ENCODE results near the gene MEGF10.

The MEGF10 gene

DNA sequence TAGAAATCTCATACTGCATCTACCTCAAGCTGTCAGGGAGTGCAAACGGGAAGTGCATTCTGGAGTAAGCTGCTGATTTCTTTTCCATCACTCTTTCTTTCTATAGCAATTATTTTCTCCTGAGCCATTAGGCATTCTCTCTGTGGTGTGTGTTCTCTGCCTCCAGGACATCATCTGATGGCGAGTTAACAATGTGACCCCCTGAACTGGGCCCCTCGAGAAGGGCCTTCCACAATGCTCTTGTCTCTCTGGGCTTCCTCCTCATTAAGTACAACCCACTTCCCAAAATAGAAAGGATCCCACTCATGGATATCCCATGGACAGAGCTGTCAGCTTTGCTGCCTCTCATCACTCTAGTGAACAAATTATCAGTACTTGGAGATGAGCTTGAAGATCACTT, 130.2 kb downstream of the MEGF10 start:
- TF ChIP-seq NFIC (IDR thresholded peaks at IDR 0.05) = no peak

DNA sequence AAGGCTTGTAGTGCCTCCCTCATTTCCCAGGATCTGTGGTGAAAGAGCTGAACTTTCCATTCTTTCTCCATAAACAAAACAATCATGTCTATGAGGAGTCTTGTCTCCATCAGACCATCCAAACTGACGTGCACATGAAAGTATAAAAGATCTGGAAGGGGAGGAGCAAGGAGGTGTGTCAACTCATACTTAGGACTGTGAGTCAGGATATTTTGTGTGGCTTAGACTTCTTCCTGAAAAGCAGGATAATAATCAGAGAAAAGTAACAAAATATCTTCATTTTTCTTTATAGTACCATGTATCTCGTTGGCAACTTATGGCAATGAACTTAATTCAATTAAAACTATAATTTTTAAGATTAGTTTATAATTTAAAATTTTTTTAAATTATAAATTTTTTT, 130.9 kb downstream of the MEGF10 start:
- TF ChIP-seq FOXM1 (IDR thresholded peaks at IDR 0.05; ENCODE audit: borderline replicate concordance, low read depth) (no peak), EGR1 (IDR thresholded peaks at IDR 0.05) (no peak), TAF1 (IDR thresholded peaks at IDR 0.05; ENCODE audit: low read depth) (no peak), TEAD4 (IDR thresholded peaks at IDR 0.05) (no peak), ZBTB7A (IDR thresholded peaks at IDR 0.05; ENCODE audit: low read depth) (no peak), RAD21 (IDR thresholded peaks at IDR 0.05; ENCODE audit: low read depth) (no peak), YY1 (IDR thresholded peaks at IDR 0.05; ENCODE audit: low read depth) (no peak), CEBPB (IDR thresholded peaks at IDR 0.05) (no peak)
- TF ChIP-seq, protein P1, sequence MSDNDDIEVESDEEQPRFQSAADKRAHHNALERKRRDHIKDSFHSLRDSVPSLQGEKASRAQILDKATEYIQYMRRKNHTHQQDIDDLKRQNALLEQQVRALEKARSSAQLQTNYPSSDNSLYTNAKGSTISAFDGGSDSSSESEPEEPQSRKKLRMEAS (IDR thresholded peaks at IDR 0.05) = no peak
- TF ChIP-seq, protein P2, sequence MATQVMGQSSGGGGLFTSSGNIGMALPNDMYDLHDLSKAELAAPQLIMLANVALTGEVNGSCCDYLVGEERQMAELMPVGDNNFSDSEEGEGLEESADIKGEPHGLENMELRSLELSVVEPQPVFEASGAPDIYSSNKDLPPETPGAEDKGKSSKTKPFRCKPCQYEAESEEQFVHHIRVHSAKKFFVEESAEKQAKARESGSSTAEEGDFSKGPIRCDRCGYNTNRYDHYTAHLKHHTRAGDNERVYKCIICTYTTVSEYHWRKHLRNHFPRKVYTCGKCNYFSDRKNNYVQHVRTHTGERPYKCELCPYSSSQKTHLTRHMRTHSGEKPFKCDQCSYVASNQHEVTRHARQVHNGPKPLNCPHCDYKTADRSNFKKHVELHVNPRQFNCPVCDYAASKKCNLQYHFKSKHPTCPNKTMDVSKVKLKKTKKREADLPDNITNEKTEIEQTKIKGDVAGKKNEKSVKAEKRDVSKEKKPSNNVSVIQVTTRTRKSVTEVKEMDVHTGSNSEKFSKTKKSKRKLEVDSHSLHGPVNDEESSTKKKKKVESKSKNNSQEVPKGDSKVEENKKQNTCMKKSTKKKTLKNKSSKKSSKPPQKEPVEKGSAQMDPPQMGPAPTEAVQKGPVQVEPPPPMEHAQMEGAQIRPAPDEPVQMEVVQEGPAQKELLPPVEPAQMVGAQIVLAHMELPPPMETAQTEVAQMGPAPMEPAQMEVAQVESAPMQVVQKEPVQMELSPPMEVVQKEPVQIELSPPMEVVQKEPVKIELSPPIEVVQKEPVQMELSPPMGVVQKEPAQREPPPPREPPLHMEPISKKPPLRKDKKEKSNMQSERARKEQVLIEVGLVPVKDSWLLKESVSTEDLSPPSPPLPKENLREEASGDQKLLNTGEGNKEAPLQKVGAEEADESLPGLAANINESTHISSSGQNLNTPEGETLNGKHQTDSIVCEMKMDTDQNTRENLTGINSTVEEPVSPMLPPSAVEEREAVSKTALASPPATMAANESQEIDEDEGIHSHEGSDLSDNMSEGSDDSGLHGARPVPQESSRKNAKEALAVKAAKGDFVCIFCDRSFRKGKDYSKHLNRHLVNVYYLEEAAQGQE (IDR thresholded peaks at IDR 0.05; ENCODE audit: low read depth) = no peak

DNA sequence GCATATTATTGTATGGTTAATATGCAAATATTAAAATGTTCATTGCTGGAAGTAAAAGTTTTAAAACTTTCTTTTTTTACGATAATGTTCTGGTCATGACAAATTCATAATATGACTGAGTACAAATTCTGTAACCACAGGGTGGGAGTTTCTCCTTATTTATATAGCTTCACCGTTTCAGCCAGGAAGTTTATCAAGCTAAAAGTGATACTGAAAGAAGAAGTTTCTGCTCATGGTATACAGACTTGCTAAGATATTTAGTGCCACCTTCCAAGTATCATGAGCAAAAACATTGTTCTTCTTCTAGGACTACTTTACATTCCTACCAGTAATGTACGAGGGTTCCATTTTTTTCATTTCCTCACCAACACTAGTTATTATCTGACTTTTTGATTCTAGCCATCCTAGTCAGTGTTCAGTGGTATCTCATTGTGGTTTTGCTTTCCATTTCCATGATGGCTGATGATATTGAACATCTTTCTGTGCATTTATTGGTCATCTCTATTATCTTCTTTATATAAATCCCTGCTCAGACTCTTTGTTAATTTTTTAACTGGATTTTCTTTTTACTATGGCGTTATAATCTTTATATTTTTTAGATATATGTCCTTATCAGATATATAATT, 132.7 kb downstream of the MEGF10 start:
- TF ChIP-seq NFIC (IDR thresholded peaks at IDR 0.05) (no peak), YY1 (IDR thresholded peaks at IDR 0.05; ENCODE audit: low read depth) (no peak), FOXM1 (IDR thresholded peaks at IDR 0.05; ENCODE audit: borderline replicate concordance, low read depth) (no peak), RAD21 (IDR thresholded peaks at IDR 0.05; ENCODE audit: low read depth) (no peak), TEAD4 (IDR thresholded peaks at IDR 0.05) (no peak), EP300 (IDR thresholded peaks at IDR 0.05; ENCODE audit: borderline replicate concordance) (no peak), TCF12 (IDR thresholded peaks at IDR 0.05; ENCODE audit: low read depth) (no peak), CREB1 (IDR thresholded peaks at IDR 0.05; ENCODE audit: low read depth) (no peak), CEBPB (IDR thresholded peaks at IDR 0.05) (no peak), EGR1 (IDR thresholded peaks at IDR 0.05) (no peak), TAF1 (IDR thresholded peaks at IDR 0.05; ENCODE audit: low read depth) (no peak), ZBTB7A (IDR thresholded peaks at IDR 0.05; ENCODE audit: low read depth) (no peak)
- TF ChIP-seq, protein P2 (IDR thresholded peaks at IDR 0.05; ENCODE audit: low read depth) = no peak
- TF ChIP-seq, protein P3, sequence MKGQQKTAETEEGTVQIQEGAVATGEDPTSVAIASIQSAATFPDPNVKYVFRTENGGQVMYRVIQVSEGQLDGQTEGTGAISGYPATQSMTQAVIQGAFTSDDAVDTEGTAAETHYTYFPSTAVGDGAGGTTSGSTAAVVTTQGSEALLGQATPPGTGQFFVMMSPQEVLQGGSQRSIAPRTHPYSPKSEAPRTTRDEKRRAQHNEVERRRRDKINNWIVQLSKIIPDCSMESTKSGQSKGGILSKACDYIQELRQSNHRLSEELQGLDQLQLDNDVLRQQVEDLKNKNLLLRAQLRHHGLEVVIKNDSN (IDR thresholded peaks at IDR 0.05) = no peak
- TF ChIP-seq, protein P1 (IDR thresholded peaks at IDR 0.05) = no peak

DNA sequence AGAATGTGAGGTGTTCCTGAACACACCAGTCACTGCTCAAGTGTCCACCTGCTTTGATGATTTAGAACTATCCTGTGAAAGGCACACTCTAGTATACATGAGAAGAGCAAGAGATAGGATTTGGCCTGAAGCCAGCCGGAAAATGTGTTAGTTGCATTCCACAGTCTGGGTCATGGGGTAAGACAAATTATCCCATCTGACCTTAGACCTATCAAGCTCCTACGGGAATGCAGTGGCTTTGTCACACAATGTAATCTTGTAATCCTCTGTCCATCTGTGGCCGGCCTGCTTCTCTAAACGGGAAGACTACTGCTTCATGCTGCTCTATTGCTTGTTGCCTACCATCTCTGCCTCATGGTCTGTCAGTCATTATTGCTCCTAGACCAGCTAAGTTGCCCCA, 134.4 kb downstream of the MEGF10 start:
- TF ChIP-seq, protein P3 (IDR thresholded peaks at IDR 0.05) = no peak
- no peak for TF ChIP-seq FOXM1 (IDR thresholded peaks at IDR 0.05; ENCODE audit: borderline replicate concordance, low read depth)
- TF ChIP-seq, protein P1 (IDR thresholded peaks at IDR 0.05) = no peak
- TF ChIP-seq TAF1 (IDR thresholded peaks at IDR 0.05; ENCODE audit: low read depth) = no peak
- no peak for TF ChIP-seq TEAD4 (IDR thresholded peaks at IDR 0.05)
- TF ChIP-seq RAD21 (IDR thresholded peaks at IDR 0.05; ENCODE audit: low read depth) = no peak
- no peak for TF ChIP-seq EP300 (IDR thresholded peaks at IDR 0.05; ENCODE audit: borderline replicate concordance)
- TF ChIP-seq YY1 (IDR thresholded peaks at IDR 0.05; ENCODE audit: low read depth) = no peak
- no peak for TF ChIP-seq NFIC (IDR thresholded peaks at IDR 0.05)
- no peak for TF ChIP-seq TCF12 (IDR thresholded peaks at IDR 0.05; ENCODE audit: low read depth)
- TF ChIP-seq, protein P2 (IDR thresholded peaks at IDR 0.05; ENCODE audit: low read depth) = no peak
- no peak for TF ChIP-seq CREB1 (IDR thresholded peaks at IDR 0.05; ENCODE audit: low read depth)
- TF ChIP-seq ZBTB7A (IDR thresholded peaks at IDR 0.05; ENCODE audit: low read depth) = no peak
- TF ChIP-seq CEBPB (IDR thresholded peaks at IDR 0.05) = no peak
- TF ChIP-seq EGR1 (IDR thresholded peaks at IDR 0.05) = no peak
